GM04503 (cell line): Measurements from ENCODE around the gene HPX.
A peak's percentile ranks its signal among the peaks of the same experiment; 100 is the strongest.

Experiments
- DNase-seq: peaks from one replicate; pipeline ENCODE4 v3.0.0-alpha.2; 2012; ENCODE audit warnings: low read depth

HPX gene

GRCh38 chr11:6440906-6441358 lies at the start of gene HPX:
Gene HPX (minus strand): TSS chr11:6440987. CDS start chr11:6440963, 24 bp downstream.
- no peak for DNase-seq

DNA sequence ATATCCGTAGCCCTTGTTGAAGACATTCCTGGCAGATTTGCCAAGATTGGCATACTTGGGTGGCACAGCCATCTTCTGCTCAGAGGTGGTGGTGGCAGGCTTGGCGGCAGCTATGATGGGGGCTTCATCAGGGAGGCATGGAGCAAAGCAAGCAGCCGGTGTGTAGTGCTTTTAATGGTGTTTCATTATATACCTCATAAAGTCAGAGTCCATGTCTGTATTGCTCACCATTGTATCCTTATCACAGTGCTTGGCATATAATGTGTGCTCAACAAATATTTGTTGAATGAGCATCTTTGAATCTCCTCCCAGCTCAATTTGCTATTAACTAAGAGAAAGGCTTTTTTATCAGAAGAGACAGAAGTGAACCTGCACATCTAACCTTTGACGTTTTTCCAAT lies 48.5 kb upstream of the HPX start:
- DNase-seq: no peak

GRCh38 chr11:6488821-6489220 lies 48.0 kb upstream of the HPX start:
- no peak for DNase-seq

DNA sequence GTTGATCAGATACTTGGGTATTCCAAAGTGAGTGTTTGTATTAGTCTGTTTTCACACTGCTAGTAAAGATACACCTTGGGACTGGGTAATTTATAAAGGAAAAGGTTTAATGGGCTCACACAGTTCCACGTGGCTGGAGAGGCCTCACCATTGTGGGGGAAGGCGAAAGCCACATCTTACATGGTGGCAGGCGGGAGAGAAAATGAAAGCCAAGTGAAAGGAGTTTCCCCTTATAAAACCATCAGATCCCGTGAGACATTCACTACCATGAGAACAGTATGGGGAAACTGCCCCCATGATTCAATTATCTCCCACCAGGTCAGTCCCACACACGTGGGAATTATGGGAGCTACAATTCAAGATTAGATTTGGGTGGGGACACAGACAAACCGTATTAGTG lies 47.6 kb upstream of the HPX start:
- DNase-seq: no peak

GRCh38 chr11:6486938-6487337 lies 46.2 kb upstream of the HPX start:
- no peak for DNase-seq

GRCh38 chr11:6486256-6486655 lies 45.5 kb upstream of the HPX start:
- no peak for DNase-seq

- DNase-seq: no peak
These were observed 44.9 kb upstream of the HPX start for GRCh38 chr11:6485661-6486060.

GRCh38 chr11:6483015-6483414 lies 42.2 kb upstream of the HPX start:
- no peak for DNase-seq

GRCh38 chr11:6482441-6482840 lies 41.7 kb upstream of the HPX start:
- no peak for DNase-seq

DNA sequence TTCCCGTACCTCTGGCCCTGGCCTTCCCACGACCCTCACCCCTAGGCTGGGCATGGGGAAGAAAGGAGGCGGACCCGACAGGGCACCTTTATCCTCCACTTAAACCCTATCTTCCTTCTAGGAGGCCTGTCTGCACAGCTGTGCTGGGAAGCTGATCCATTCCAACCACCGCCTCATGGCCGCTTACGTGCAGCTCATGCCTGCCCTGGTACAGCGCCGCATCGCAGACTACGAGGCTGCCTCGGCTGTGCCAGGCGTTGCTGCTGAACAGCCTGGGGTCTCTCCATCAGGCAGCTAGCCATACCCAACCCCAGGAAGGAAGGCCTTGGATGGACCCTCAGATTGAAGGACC lies 41.1 kb upstream of the HPX start:
- no peak for DNase-seq

DNA sequence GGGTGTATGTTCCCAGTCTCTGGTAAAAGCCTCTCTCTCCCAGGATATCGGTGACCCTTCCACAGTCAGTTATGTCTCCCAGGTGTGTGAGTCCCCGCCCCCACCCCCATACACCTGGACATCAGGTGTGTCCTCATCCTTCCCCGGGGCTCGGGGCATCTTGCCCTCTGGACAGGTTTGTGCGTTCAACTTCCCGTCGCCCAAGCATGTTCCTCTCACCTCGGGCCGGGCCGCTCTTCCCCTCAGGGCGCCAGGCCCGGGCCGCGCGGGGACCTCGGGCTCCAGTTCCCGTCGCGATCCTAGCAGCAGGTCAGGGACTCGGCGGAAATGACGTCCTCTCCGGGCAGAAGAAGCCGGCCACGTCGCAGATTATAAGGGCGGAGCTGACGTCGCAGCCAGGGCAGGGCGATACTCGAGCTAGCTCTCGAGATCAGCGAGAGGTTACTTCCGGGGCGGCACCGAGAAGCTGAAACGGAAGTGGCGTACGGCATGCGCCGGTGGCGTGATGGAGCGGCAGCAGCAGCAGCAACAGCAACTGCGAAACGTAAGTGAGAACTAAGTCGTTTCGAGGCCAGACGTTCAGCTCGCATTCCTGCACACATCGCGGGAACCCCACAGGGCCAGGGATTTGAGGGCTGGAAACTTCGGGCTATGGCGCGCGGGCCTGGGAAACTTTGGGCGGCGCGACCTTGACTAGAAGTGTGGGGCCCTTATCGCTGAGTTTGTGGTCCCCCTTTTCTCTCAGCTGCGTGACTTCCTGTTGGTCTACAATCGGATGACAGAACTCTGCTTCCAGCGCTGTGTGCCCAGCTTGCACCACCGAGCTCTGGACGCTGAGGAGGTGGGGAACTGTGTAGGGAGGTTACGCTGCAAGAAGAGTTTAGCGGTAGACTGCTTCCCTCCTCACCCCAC lies 40.5 kb upstream of the HPX start, which contains the start of the genes ARFIP2 and TIMM10B:
ARFIP2 (minus strand) TSS at position 320 of the 912 bp plus-strand sequence. CDS start 910 bp downstream, outside the sequence.
TIMM10B (plus strand) TSS at position 490 of the 912 bp plus-strand sequence; CDS start at position 506, 16 bp downstream.
- peak; percentile 91 for DNase-seq

DNA sequence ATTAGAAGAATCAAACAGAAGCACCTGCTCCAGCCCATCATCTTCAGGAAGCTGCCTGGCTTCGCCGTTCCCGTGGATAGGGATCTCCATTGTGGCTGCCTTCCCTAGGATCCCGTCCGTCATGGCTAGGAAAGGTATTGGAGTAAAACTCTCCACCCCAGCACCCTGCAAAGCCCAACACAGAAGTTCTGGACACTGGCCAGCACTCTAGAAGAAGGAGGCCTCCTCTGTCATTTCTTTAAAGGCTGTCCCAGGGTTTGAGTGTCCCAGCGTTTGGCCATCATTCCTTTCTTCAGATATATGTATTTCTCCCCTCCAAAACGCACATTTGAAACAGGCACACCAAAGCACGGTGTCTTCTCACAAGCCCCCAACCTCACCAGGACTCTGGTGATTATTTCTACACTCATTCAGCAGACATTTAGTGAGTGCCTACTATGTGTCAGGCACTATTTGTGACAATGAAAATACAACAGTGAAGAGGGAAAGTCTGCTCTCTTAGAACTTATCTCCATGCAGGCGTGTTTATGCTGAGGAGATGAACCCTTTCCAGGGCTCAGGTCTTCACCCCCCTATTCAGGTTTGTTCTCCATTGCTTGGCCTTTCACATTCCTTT lies 39.6 kb upstream of the HPX start:
- DNase-seq: no peak

DNA sequence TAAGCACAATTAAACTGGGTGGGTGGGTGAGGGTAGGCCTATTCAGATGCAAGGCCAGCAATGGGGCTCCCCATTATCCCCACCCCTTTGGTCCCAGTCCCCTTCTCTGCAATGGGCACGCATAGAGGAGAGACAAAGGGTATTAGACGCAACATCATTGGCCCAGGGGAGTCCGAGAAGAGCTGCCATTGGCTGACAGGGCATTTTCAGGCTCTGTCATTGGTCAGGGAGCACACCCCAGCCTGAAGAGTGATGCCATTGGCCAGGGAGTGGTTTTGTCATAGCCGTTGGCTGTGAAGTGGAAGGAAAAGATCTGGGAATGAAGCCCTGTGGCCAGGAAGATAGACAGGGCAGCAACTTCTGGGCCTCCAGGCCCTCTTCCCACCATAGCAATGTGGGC lies 35.8 kb upstream of the HPX start:
- no peak for DNase-seq

DNA sequence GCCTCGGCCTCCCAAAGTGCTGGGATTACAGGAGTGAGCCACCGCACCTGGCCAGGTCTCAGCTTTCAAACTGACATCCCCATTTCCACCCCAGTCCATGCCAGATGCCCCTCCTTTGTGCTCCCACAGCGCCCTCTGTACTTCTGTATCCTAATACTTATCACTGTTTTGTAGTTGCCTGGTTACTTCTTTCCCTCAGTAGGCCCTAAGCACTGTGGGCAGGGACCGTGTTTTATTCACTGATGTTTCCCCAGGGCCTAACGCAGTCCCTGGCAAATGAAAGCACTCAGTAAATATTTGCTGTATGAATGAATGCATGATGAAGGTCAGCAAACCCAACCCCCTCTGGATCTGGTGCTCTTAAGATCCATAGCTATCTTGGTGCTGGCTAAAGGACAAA lies 35.1 kb upstream of the HPX start:
- no peak for DNase-seq

GRCh38 chr11:6474806-6475500 lies 34.2 kb upstream of the HPX start:
- DNase-seq: no peak

- DNase-seq: no peak
These were observed 33.6 kb upstream of the HPX start for GRCh38 chr11:6474413-6474792.

DNA sequence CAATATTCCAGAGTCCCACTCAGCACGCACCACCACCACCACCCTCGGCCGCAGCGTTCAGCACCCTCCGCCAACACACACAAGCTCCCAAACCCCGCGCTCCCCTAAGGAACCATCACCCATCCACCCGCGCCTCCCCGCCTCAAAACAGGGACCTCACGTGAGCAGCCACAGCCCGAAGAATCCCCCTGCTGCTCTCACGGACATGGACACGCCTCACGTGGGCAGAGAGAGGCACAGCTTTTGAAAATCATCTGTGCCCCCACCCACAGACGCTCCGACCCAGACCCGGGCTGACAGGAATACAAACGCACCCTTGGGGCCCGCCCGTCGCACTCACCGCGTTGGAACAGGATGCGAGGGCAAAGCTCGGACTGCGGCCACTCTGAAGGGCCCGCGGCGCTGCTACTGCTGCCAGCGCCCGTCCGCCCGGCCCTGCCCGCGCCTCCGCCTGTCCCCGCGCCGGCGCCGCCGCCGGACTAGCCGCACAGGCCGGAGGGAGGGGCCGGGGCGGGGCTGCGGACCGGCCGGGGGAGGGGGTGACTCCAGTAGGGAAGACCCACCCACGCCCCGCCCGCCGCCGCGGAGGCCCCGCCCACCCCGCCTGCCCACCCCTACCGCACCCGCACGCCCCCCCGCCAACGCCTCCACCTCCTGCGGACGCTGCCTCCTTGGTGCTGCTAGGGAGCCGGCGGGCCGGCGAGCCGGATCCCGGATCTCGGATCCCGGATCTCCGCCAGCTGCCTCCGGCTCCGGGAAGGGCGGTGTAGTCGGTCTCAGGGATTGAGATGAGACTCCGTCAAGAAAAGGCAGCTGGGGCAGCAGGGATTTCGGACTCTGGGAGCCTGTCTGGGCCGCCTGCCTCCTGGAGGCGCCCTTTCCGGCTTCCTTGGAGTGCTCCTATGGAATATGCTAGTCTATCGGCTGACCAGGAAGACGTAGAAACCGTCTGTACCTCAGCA lies 32.9 kb upstream of the HPX start, which contains the start of gene TRIM3:
TRIM3 (minus strand) TSS at position 491 of the 962 bp plus-strand sequence. CDS start 8,246 bp downstream, outside the sequence.
- peak; percentile 51 for DNase-seq

DNA sequence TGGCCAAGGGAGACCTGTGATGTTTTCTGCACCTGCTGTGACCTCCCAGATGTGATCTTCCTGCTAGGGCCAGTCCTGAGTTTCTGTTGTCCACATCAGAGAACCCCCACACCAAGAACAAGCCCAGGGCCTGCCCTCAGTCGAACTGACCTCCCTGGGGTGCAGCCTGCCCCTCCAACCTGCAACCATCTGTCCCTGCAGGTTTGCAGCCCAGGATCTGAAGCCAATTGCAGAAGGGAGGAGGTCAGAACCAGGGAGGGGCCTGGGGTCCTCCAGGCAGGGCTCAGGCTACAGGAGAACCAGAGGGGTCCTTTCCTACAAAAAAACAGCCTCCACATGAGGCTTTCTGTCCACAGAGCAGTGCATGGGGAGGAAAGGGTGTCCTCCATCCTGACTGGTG lies 32.1 kb upstream of the HPX start:
- DNase-seq: no peak

GRCh38 chr11:6469599-6469998 lies 28.8 kb upstream of the HPX start:
- DNase-seq: no peak

DNA sequence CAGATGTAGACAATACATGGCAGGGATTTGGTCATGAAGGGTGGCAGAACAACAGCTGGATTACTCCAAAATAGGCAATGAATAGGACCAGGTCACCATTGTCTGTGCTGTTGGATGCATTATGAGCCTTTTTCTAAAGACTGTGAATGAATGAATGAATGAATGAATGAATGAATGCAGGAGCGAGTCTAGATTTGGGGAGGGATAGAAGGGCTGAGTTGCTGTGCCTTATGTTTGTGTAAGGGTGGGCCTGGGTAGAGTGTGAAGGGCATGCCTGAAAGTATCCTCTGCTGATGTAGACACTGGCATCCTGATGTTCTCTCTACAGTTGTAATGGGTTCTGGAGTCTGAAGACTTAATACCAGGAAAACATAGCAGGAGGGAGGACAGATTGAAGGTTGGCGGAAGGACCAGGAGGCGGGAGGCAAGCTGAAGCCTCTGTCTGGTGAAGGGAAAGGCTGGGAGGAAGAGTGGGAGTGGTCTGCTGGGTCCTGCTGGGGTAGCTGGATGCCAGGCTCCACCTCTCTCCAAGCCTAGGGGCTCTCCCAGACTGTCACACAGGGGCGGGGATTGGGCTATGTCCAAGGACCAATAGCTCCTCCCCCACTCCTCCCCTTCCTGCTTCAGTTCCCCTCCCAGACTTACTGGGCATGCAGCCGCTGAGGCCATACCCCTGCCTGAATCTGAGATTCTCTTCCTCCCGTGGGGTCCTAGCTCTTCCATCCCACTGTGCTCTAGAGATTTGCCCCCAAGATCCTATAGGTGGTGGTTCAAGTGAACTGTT lies 28.1 kb upstream of the HPX start:
- DNase-seq: no peak

DNA sequence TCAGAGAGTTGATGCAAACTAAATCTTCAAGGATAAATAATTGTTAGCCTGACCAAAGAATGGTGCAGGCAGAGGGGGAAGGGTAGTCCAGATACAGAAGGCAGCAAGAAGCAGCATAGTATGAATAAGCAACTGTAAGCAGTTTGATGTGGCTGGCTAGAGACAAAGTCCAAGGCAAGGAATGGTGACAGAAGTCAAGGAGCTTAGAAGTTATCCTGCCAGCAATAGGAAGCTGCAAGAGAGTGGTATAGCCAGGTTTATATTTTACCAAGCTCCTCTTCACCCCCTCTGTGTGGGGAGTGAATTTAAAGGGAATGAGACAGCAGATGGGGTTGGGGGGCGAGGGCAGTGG lies 18.3 kb upstream of the HPX start:
- DNase-seq: no peak
